IPS-11a (cell line): Measurements from ENCODE around the gene ZNF185.

Source experiments
- H3K4me3 ChIP-seq: one replicate; pipeline ENCODE4 v1.5.1; 2013; ENCODE audit warnings: low read depth, low read length, control low read depth

Gene ZNF185

DNA sequence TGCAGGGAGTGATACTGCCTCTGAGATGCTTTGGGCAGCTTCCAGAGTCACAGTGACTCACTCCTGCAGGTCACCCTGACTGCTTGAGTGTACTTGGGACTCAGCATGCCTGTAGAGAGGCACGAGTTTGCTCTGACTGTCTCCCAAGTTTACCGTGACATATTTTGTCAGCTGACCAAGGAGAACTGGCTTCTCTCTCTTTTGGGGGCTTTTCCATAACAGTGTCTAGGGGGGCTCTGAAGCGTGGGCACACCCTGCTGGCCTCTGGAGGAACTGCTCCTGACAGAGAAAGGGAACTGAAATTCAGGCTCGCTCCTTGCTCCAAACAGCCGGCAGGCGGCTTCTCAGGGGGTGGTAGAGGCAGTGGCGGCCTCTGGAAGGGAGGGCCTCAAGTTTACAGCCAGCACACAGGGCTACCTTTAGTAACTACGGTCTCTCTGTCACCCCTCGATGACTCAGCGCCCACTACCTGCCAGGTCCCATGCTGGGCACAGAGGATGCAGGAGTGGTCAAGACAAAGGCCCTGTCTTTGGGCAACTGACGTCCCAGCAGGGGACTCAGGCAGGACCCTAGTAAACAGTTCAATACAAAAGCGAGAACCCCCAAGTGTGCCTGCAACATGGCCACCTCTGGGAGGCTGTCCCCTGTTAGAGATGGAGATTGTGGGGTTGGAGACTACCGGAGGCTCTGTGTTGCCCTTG lies 17.8 kb downstream of the ZNF185 start:
- no peak overlapping the region for H3K4me3 ChIP-seq

DNA sequence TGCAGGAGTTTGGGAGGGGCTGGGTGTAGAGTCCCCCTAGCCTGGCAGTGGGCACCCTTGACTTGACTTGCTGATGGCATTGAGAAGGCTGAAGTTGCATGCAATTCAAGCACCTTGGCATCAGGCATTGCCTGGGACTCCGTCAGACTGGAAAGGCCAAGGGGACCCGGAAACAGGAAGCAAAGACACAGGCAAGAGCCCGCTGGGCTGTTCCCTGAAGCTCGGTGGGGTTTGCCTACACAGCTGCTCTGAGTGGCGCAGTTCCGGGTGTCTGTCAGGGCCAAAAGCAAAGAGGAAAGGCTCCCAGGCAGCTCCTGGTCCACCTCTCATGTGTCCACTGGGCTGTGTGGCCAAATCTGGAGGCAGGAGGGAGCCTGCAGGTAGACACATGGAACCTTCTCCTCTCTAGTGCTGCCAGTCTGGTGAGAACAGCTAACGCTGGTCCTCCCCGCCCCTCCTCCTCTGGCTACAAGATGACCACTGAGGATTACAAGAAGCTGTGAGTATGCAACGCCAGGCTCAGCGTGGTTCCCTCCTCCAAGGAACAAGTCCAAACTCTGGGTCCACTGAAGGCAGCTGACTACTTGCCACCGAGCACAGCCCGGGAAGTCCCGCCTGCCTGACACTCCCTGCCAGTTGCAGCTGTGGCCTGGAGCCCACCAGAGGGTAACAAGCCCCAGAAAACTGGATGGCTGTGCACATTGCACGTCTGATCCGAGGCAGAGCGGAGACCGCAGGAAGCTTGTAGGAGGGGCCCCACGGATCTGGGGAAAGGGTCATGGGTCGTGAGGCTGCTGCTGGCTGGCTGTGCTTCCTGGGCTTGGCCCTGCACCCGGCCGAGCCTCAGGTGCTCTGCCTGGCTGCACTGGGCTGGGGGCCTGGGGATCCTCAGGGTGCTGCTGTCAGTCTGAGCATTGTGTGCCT lies 20.1 kb downstream of the ZNF185 start:
- no peak overlapping the region for H3K4me3 ChIP-seq

DNA sequence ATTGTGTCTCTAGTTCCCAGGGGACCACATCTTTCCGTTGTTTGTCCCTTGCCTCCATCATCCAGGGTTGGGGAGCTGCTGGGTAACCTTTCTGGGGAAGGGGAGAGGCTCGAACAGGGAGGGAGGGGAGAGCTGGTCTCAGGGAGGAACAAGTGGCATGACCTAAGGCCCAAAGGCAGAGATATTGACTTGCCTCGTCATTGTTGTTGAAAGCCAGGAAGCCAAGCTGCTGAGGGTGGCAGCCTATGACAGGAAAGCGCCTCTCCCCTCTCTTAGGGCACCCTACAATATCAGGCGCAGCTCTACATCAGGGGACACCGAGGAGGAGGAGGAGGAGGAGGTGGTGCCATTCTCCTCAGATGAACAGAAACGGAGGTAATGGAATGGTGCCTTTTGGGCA lies 20.8 kb downstream of the ZNF185 start:
- no peak overlapping the region for H3K4me3 ChIP-seq

DNA sequence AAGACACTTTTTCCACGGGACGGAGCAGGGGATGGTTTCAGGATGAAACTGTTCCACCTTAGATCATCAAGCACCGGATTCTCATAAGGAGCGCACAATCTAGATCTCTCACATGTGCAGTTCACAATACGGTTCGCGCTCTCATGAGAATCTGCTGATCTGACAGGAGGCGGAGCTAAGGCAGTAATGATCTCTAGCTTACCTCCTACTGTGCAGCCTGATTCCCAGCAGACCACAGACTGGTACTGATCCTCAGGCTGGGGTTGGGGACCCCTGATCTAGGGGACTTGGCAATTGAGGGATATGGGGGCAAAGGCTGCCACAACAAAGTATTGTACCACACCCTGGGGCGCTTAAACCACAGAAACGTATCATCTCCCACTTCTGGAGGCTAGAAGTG lies 25.7 kb downstream of the ZNF185 start:
- H3K4me3 ChIP-seq, result no peak overlapping the region

DNA sequence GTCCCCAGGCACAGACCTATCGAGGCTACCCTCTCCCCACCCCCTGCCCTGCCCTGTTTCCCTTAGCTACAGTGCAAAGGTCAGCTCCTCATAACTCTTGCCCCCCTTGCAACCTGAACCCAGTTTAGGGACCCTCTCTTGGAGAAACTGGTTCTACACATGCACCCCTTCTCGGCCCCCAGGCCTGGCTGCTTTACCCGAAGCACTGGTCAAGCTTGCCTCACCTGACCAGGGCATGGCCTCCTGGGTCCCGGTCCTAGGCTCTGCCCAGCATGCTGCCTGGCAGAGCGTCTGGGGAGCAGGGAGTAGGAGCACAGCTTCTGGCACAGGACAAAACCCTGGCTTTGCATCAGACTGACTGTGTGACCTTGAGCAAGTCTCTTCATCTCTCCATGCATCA lies 28.0 kb downstream of the ZNF185 start:
- H3K4me3 ChIP-seq, result no peak overlapping the region

GRCh38 chrX:152926279-152926678 lies 28.4 kb downstream of the ZNF185 start:
- H3K4me3 ChIP-seq, result no peak overlapping the region

GRCh38 chrX:152926923-152927322 lies 29.1 kb downstream of the ZNF185 start:
- H3K4me3 ChIP-seq, result no peak overlapping the region

DNA sequence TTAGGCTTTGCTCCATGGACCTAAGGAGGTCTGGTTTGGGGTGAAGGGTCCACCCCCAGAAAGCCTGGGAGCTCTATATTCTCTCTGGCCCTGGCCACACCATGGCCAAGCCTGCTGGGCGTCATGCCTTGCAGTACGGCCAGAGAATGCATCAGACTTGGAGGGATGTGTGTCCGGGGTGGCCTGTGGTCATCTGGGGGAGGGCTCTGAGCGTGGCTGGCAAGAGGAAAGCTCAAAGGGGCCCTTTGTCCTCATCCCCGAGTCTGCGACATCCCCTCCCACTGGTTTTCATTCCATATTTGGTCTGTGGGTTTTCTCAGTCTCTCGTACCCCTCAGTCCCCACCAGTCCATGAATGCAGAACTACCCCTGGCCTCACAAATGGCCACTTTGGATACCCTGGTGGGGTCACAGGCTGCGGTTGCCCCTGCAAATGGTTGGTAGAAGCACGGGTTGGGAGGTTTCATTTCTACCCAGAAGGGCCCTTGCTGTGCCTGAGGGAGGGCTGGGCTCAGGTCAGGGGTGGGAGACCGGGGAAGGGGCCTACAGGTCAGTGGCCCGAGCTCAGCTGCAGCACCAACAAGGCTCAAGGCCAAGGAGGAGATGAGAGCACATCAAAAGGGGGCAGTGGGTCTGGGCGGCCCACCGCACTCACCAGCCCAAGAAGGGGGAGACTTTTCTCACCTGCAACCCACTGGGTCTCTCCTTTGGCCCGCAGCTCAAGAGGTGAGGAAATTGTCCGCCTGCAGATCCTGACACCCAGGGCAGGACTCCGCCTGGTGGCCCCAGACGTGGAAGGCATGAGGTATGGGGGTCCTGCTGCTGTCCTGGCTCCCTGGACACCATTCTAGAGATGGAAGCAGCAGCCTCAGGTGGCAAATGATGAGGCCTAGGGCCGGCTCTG lies 30.2 kb downstream of the ZNF185 start:
- no peak overlapping the region for H3K4me3 ChIP-seq

GRCh38 chrX:152928761-152929400 lies 31.0 kb downstream of the ZNF185 start:
- no peak overlapping the region for H3K4me3 ChIP-seq

GRCh38 chrX:152929898-152930297 lies 32.0 kb downstream of the ZNF185 start:
- no peak overlapping the region for H3K4me3 ChIP-seq

GRCh38 chrX:152930516-152930915 lies 32.6 kb downstream of the ZNF185 start:
- no peak overlapping the region for H3K4me3 ChIP-seq

GRCh38 chrX:152932144-152932543 lies 34.3 kb downstream of the ZNF185 start:
- H3K4me3 ChIP-seq, result no peak overlapping the region

- H3K4me3 ChIP-seq, result no peak overlapping the region
Observed at GRCh38 chrX:152932598-152933175, 34.8 kb downstream of the ZNF185 start.

GRCh38 chrX:152936306-152936705 lies 38.4 kb downstream of the ZNF185 start:
- no peak overlapping the region for H3K4me3 ChIP-seq

GRCh38 chrX:152937236-152937635 lies 39.4 kb downstream of the ZNF185 start:
- no peak overlapping the region for H3K4me3 ChIP-seq

GRCh38 chrX:152941328-152942076 lies 43.6 kb downstream of the ZNF185 start:
- peak overlapping the region; percentile 50 for H3K4me3 ChIP-seq

DNA sequence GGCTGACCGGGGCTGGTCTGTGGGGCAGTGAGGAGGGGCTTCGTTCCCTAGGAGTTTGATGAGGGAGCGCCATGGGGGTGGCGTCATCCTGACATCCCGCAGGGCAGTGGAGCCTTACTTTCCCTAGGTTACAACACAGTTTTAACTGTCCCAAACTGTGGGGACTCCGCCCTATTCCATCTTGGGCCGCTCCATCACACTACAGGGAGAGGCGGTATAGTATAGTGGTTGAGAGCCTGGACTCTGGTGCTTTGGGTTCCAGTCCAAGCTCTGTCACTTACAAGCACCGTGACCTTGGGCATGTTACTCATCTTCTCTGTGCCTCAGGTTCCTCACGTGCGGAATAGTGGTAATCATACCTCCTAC lies 44.2 kb downstream of the ZNF185 start:
- peak overlapping the region; percentile 35 for H3K4me3 ChIP-seq

- H3K4me3 ChIP-seq, result no peak overlapping the region
Observed at GRCh38 chrX:152943826-152944225, 46.0 kb downstream of the ZNF185 start.
